ENCODE data around the gene SMIM41. TPM values are rescaled to one million over a fixed set of nuclear protein-coding genes. Genes with fewer than 3 reads are reported as not detected.

The SMIM41 gene
- total and polyA plus RNA-seq, 10 of the 15 experiments (the other 5 are each of a cell fraction or from before 2014, with no cell fraction given): not detected

GRCh38 chr12:52041035-52041434 is 38.5 kb upstream of the SMIM41 start:
- ChIA-PET POLR2A (interaction anchor here (1.0 to 1.7 kb wide), 3 partner anchors 10 to 35 kb away, joined by 3 to 10 read pairs (median 3); partner anchors contain the start of gene NR4A1), SMC1A (ENCODE audit: uncharacterized antibody, unreplicated experiment) (interaction anchor here (0.9 to 1.5 kb wide), 2 partner anchors 12 to 15 kb away, joined by 3 to 4 read pairs; no protein-coding TSS in a partner anchor), CTCF (interaction anchor here (1.0 to 4.2 kb wide), 4 partner anchors 10 to 82 kb away, joined by 3 to 36 read pairs (median 4); partner anchors contain the start of gene NR4A1), RAD21 (ENCODE audit: unreplicated experiment) (interaction anchor here (1.2 to 1.7 kb wide), 3 partner anchors 8 to 15 kb away, joined by 3 to 6 read pairs (median 3); partner anchors contain the start of gene NR4A1)
- H2AFZ ChIP-seq (ENCODE audit: control insufficient read depth, low read depth, low read length): no peak overlapping the region
- H3K9ac ChIP-seq (ENCODE audit: control insufficient read depth, insufficient read depth, low read length): no peak overlapping the region
- ATAC-seq (no peak), FAIRE-seq (no peak), DNase-seq (ENCODE audit: low read depth, low spot score) (no peak)
- no peaks in the 10 kb centered on the region for H4K20me1 ChIP-seq (ENCODE audit: control insufficient read depth, insufficient read depth)
- no peak overlapping the region for H3K27ac ChIP-seq (ENCODE audit: control insufficient read depth, insufficient read depth)
- no peak overlapping the region for H3K4me2 ChIP-seq (ENCODE audit: control insufficient read depth, insufficient read depth)
- in situ Hi-C loops (cut with MboI): no loop called here
- no TSS peak for BruUV-seq (replicated peaks)
- intact Hi-C loops (cut with micrococcal nuclease; ENCODE audit: unreplicated experiment): no loop called here
- no peaks in the 10 kb centered on the region for H3K36me3 ChIP-seq (ENCODE audit: control insufficient read depth in 2 of 2, insufficient read depth in 2 of 2, low read length in 1 of 2)
- H3K79me2 ChIP-seq (ENCODE audit: control insufficient read depth, insufficient read depth, low read length): no peaks in the 10 kb centered on the region
- no peaks in the 10 kb centered on the region for H3K9me3 ChIP-seq (replicated peaks; ENCODE audit: control insufficient read depth, insufficient read depth, low read length)
- no peak overlapping the region for H3K4me3 ChIP-seq
- WGBS (ENCODE audit: insufficient coverage, insufficient replicate concordance, low lambda C conversion rate, missing lambda C conversion rate): 27% methylated on average over 3 of the region's 3 CpGs
- no peaks in the 10 kb centered on the region for H3K27me3 ChIP-seq (replicated peaks in 1 of 2; ENCODE audit: control insufficient read depth in 2 of 2, insufficient read depth in 2 of 2, low read length in 1 of 2)
- H3K4me1 ChIP-seq (ENCODE audit: control insufficient read depth, insufficient read depth, low read length): peaks cover 17% of the 10 kb centered on the region
- TF ChIP-seq ZBTB33 (IDR thresholded peaks at IDR 0.05) (no peak), MEF2A (IDR thresholded peaks at IDR 0.05; ENCODE audit: insufficient read depth, low read depth, low read length) (no peak), RELB (IDR thresholded peaks at IDR 0.05; ENCODE audit: low read depth) (no peak), USF1 (IDR thresholded peaks at IDR 0.05; ENCODE audit: borderline replicate concordance, extremely low read length, insufficient read depth, low read depth, low read length) (no peak), BHLHE40 (IDR thresholded peaks at IDR 0.05; ENCODE audit: borderline replicate concordance in 1 of 2, low read depth in 2 of 2, low read length in 1 of 2) (no peak), PRDM15 (CRISPR knock-in tag; IDR thresholded peaks at IDR 0.05) (no peak), ZNF217 (IDR thresholded peaks at IDR 0.05) (no peak), SMAD1 (IDR thresholded peaks at IDR 0.05; ENCODE audit: low read depth, partially characterized antibody) (no peak), TARDBP (IDR thresholded peaks at IDR 0.05; ENCODE audit: borderline replicate concordance) (no peak), ZNF687 (IDR thresholded peaks at IDR 0.05) (no peak)
